Immature natural killer cell (primary cell): ENCODE results near the gene ARL4D. TPM values are rescaled to one million over a fixed set of nuclear protein-coding genes. Genes with fewer than 3 reads are reported as not detected.

ENCODE experiments used
- DNase-seq, 3 donors: peaks; one replicate each; pipeline ENCODE4 v3.0.0; 2022; ENCODE audit warnings: mixed read lengths in 1 of 3
- H3K27ac Mint-ChIP-seq, 6 donors: one replicate each; pipeline ENCODE4 v1.8.0; 2020; ENCODE audit warnings: mixed read lengths in 6 of 6, mild to moderate bottlenecking in 5 of 6, inconsistent platforms in 4 of 6, moderate library complexity in 3 of 6
- H3K27me3 Mint-ChIP-seq, 3 donors: one replicate each; pipeline ENCODE4 v1.8.0; 2020 to 2021; ENCODE audit warnings: low read depth in 3 of 3, mild to moderate bottlenecking in 3 of 3, mixed read lengths in 3 of 3, moderate library complexity in 3 of 3, inconsistent platforms in 1 of 3
- H3K36me3 Mint-ChIP-seq, 3 donors: one replicate each; pipeline ENCODE4 v1.8.0; 2020; ENCODE audit warnings: mixed read lengths in 3 of 3, inconsistent platforms in 2 of 3, mild to moderate bottlenecking in 2 of 3
- H3K4me1 Mint-ChIP-seq, 2 donors: one replicate each; pipeline ENCODE4 v1.8.0; 2020; ENCODE audit warnings: inconsistent platforms in 2 of 2, mild to moderate bottlenecking in 2 of 2, mixed read lengths in 2 of 2, moderate library complexity in 1 of 2
- H3K4me3 Mint-ChIP-seq, 5 donors: one replicate each; pipeline ENCODE4 v1.8.0; 2020; ENCODE audit warnings: mild to moderate bottlenecking in 5 of 5, mixed read lengths in 5 of 5, inconsistent platforms in 3 of 5, moderate library complexity in 3 of 5
- H3K9me3 Mint-ChIP-seq, 6 donors: one replicate each; pipeline ENCODE4 v1.8.0; 2020; ENCODE audit warnings: mild to moderate bottlenecking in 6 of 6, mixed read lengths in 6 of 6, inconsistent platforms in 4 of 6, moderate library complexity in 3 of 6
- polyA plus RNA-seq, 3 donors: library from polyadenylated mRNA; unstranded; fragments of 300-500 nt; fragmentation: Illumina TruSeq; gene quantifications; one replicate each; pipeline ENCODE4 v1.2.3, GENCODE V29; 2021

ARL4D gene
- polyA plus RNA-seq, 3 donors from 2014 or later, result 4.5 to 10.0 (median 9.9) TPM

- Mint-ChIP-seq H3K27ac (no peak overlapping the region), H3K4me3 (no peak overlapping the region), H3K4me1 (no peaks in the 10 kb centered on the region), H3K36me3 (no peaks in the 10 kb centered on the region), H3K27me3 (peaks cover 4 to 14% (median 5%) of the 10 kb centered on the region in 3 donors), H3K9me3 (no peaks in the 10 kb centered on the region)
- no peak for DNase-seq
These were observed 33.1 kb downstream of the ARL4D start for GRCh38 chr17:43431714-43432523.

- Mint-ChIP-seq H3K9me3 (no peaks in the 10 kb centered on the region), H3K4me3 (no peak overlapping the region), H3K4me1 (no peaks in the 10 kb centered on the region), H3K36me3 (no peaks in the 10 kb centered on the region), H3K27ac (no peak overlapping the region), H3K27me3 (peaks cover 1 to 15% (median 5%) of the 10 kb centered on the region in 3 donors)
- no peak for DNase-seq
These were observed 36.1 kb downstream of the ARL4D start for GRCh38 chr17:43434902-43435319.

DNA sequence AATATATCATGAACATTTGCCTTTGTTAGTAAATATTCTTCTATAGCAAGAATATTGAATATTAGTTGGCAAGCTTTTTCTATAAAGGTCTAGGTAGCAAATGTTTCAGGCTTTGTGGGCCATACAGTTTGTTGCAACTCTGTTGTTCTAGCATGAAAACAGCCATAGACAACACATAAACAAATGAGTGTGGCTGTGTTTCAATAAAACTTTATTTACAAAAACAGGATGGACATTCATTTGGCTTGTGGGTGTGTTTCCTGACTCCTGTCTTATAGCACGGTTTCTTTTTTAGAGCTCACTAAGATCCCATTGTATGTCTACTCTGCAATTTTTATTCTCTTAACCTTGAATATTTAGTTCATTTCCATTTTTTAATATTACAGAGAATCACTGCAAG, 39.0 kb downstream of the ARL4D start:
- no peak overlapping the region for H3K27ac Mint-ChIP-seq
- H3K4me1 Mint-ChIP-seq, result no peaks in the 10 kb centered on the region
- peaks cover 1 to 11% (median 4%) of the 10 kb centered on the region in 3 donors for H3K27me3 Mint-ChIP-seq
- H3K36me3 Mint-ChIP-seq, result no peaks in the 10 kb centered on the region
- no peak overlapping the region for H3K4me3 Mint-ChIP-seq
- no peaks in the 10 kb centered on the region for H3K9me3 Mint-ChIP-seq
- DNase-seq, result no peak

- no peaks in the 10 kb centered on the region for H3K9me3 Mint-ChIP-seq
- H3K27me3 Mint-ChIP-seq, result peaks cover 1 to 10% (median 4%) of the 10 kb centered on the region in 3 donors
- H3K4me1 Mint-ChIP-seq, result no peaks in the 10 kb centered on the region
- no peak overlapping the region for H3K27ac Mint-ChIP-seq
- DNase-seq, result no peak
- H3K36me3 Mint-ChIP-seq, result no peaks in the 10 kb centered on the region
- no peak overlapping the region for H3K4me3 Mint-ChIP-seq
These were observed 39.8 kb downstream of the ARL4D start for GRCh38 chr17:43438626-43439025.

DNA sequence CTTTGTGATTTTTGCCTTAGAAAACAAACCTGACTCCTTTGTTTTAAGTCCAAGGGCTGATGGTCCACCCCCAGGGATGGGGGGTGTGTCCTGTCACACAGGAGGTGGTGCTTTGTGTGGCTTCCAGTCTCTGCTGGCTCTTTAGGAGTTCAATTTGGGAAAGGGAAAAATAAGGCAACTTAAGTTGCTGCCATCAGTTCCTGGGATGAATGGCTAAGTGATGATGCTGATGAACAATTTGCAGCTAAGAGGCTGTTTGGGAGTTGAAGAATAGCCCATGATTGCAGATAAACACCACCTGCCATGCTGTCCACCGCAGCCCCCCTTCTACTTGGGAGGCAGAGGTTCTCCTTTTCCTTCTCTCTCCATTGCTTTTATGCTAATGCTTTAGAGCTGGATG, 40.2 kb downstream of the ARL4D start:
- H3K4me1 Mint-ChIP-seq, result no peaks in the 10 kb centered on the region
- peaks cover 1 to 5% (median 4%) of the 10 kb centered on the region in 3 donors for H3K27me3 Mint-ChIP-seq
- H3K36me3 Mint-ChIP-seq, result no peaks in the 10 kb centered on the region

GRCh38 chr17:43442711-43443110, 43.9 kb downstream of the ARL4D start:
- Mint-ChIP-seq H3K4me1 (no peaks in the 10 kb centered on the region), H3K9me3 (no peaks in the 10 kb centered on the region), H3K4me3 (no peak overlapping the region), H3K27ac (no peak overlapping the region), H3K36me3 (no peaks in the 10 kb centered on the region), H3K27me3 (peaks cover 2 to 11% (median 3%) of the 10 kb centered on the region in 3 donors)
- DNase-seq, result no peak

More for the DNA sequence above, 40.2 kb downstream of the ARL4D start:
- DNase-seq, result no peak
- Mint-ChIP-seq H3K9me3 (no peaks in the 10 kb centered on the region), H3K4me3 (no peak overlapping the region), H3K27ac (no peak overlapping the region)

DNA sequence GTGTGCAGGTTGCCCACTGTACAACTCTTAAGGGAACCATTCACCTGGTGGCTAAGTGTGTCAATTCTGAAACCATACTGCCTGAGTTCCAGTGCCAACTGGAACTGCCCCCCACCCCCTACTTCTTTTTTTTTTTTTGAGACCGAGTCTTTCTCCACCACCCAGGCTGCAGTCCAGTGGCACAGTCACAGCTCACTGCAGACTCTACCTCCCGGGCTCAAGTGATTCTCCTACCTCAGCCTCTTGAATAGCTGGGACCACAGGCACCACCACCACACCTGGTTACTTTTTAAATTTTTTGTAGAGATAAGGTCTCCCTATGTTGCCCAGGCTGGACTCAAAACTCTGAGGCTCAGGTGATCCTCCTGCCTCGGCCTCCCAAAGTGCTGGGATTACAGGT, 44.6 kb downstream of the ARL4D start:
- peaks cover 3 to 14% (median 5%) of the 10 kb centered on the region in 3 donors for H3K27me3 Mint-ChIP-seq
- H3K9me3 Mint-ChIP-seq, result no peaks in the 10 kb centered on the region
- no peak overlapping the region for H3K27ac Mint-ChIP-seq
- DNase-seq, result no peak
- no peak overlapping the region for H3K4me3 Mint-ChIP-seq
- H3K36me3 Mint-ChIP-seq, result no peaks in the 10 kb centered on the region
- no peaks in the 10 kb centered on the region for H3K4me1 Mint-ChIP-seq

GRCh38 chr17:43444223-43445008, 45.6 kb downstream of the ARL4D start:
- Mint-ChIP-seq H3K36me3 (no peaks in the 10 kb centered on the region), H3K4me1 (no peaks in the 10 kb centered on the region), H3K27me3 (peaks cover 3 to 15% (median 5%) of the 10 kb centered on the region in 3 donors), H3K27ac (no peak overlapping the region), H3K4me3 (no peak overlapping the region), H3K9me3 (no peaks in the 10 kb centered on the region)
- DNase-seq, result no peak

DNA sequence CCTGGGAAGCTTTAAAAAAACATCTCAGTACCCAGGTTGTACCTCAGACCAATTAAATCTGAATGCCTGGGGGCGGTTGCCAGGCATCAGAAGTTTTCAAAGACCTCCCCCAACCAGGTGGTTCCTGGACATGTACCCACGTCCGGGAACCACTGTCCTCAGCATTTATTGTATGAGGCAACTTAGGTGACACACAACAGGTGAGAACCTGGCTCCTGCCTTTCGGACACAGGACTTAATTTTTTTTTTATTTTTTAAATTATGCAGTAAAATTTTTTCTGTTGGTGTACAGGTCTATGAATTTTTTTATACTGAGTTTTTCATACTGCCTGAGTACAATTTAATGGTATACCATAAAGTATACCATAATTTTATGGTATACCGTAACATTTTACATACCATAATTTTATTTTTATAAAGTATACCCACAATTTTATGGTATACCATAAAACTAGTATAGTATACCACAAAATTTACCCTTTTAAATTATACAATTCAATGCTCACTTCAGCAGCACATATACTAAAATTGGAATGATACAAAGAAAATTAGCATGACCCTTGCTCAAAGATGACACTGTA, 46.3 kb downstream of the ARL4D start:
- H3K9me3 Mint-ChIP-seq, result no peaks in the 10 kb centered on the region
- H3K27me3 Mint-ChIP-seq, result peaks cover 5 to 15% (median 5%) of the 10 kb centered on the region in 3 donors
- no peak overlapping the region for H3K4me3 Mint-ChIP-seq
- H3K4me1 Mint-ChIP-seq, result no peaks in the 10 kb centered on the region
- no peaks in the 10 kb centered on the region for H3K36me3 Mint-ChIP-seq
- DNase-seq, result no peak
- no peak overlapping the region for H3K27ac Mint-ChIP-seq

DNA sequence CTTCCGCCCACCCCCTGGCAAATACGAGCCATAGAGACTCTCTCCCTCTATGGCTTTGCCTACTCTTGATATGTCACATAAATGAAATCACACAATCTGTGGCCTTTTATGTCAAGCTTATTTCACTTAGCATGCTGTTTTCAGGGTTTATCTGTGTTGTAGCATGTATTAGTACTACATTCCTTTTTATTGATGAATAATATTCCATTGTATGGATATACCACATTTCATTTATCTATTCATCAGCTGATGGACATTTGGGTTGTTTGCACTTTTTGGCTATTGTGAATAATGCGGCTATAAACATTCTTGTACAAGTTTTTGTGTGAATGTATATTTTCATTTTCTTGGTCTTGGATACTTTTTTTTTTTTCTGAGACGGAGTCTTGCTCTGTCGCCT, 48.0 kb downstream of the ARL4D start:
- no peak overlapping the region for H3K4me3 Mint-ChIP-seq
- H3K27ac Mint-ChIP-seq, result no peak overlapping the region
- H3K9me3 Mint-ChIP-seq, result no peaks in the 10 kb centered on the region
- H3K36me3 Mint-ChIP-seq, result no peaks in the 10 kb centered on the region
- no peak for DNase-seq
- no peaks in the 10 kb centered on the region for H3K4me1 Mint-ChIP-seq
- H3K27me3 Mint-ChIP-seq, result peaks cover 5 to 12% (median 5%) of the 10 kb centered on the region in 3 donors

- no peak overlapping the region for H3K4me3 Mint-ChIP-seq
- H3K4me1 Mint-ChIP-seq, result no peaks in the 10 kb centered on the region
- H3K27me3 Mint-ChIP-seq, result peaks cover 3 to 12% (median 5%) of the 10 kb centered on the region in 3 donors
- no peaks in the 10 kb centered on the region for H3K36me3 Mint-ChIP-seq
- no peak overlapping the region for H3K27ac Mint-ChIP-seq
- H3K9me3 Mint-ChIP-seq, result no peaks in the 10 kb centered on the region
- no peak for DNase-seq
These were observed 50.1 kb downstream of the ARL4D start for GRCh38 chr17:43448720-43449469.

DNA sequence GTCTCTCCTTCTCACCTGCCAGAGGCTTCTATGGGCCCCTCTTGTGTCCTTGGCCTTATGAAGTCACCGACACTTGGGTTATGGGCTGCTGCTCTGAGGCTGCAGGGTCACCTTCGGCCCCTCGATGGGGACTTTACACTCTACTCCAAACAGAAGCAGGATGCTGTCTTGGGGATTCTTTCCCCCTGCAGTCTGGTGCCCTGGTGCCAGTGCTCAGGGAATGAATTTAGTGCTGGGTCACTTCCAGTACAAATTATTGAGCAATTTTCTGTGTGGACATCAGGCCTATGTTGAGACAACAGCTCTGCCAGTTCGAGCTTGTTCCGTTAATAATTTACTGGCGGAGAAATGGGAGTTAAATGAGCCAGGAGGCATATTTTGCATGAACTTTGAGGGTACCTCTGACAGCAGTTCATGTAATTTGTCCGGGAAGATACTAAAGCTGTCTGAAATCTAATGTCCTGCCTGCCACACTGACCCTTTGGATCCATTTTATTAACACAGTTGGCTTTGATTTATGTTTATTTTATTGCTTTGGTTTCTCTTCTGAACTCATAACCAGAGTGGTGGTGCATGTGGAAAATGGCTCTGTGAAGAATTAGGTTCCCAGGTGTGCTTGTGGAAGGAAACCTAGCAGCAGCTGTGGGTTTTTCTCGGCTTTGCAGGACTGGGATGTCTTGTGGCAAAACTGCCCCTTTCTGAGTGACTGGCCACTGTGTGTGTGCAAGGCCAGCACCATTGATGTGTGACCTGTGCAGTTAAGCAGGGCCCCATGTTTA, 50.9 kb downstream of the ARL4D start:
- DNase-seq, result no peak
- peaks cover 4 to 10% (median 5%) of the 10 kb centered on the region in 3 donors for H3K27me3 Mint-ChIP-seq
- H3K36me3 Mint-ChIP-seq, result no peaks in the 10 kb centered on the region
- no peaks in the 10 kb centered on the region for H3K9me3 Mint-ChIP-seq
- no peak overlapping the region for H3K27ac Mint-ChIP-seq
- H3K4me1 Mint-ChIP-seq, result no peaks in the 10 kb centered on the region
- no peak overlapping the region for H3K4me3 Mint-ChIP-seq
